GM23338 (cell line): ENCODE data around the gene DOK7. TPM values are rescaled to one million over a fixed set of nuclear protein-coding genes. Genes with fewer than 3 reads are reported as not detected.

Source experiments
- ETS1 ChIP-seq: IDR thresholded peaks from 2 replicates; pipeline ENCODE4 v1.6.1; 2016; ENCODE audit warnings: antibody characterized with exemption
- JUNB ChIP-seq: IDR thresholded peaks from one replicate; pipeline ENCODE4 v1.6.1; 2016; ENCODE audit warnings: antibody characterized with exemption; ENCODE audit not compliant: unreplicated experiment
- REST ChIP-seq: IDR thresholded peaks from one replicate; pipeline ENCODE4 v1.6.1; 2018; ENCODE audit warnings: antibody characterized with exemption; ENCODE audit not compliant: unreplicated experiment
- STAT1 ChIP-seq: IDR thresholded peaks from one replicate; pipeline ENCODE4 v1.6.1; 2016; ENCODE audit warnings: antibody characterized with exemption; ENCODE audit not compliant: unreplicated experiment
- ZNF114 ChIP-seq: fragments of 250-450 bp; sonication (Bioruptor Pico); IDR thresholded peaks from 2 replicates; pipeline ENCODE4 v1.5.0; 2020; ENCODE audit warnings: mild to moderate bottlenecking, moderate library complexity
- ZNF462 ChIP-seq: fragments of 250-450 bp; sonication (Bioruptor Pico); IDR thresholded peaks from 2 replicates; pipeline ENCODE4 v1.5.0; 2020; ENCODE audit warnings: mild to moderate bottlenecking, moderate library complexity
- polyA plus RNA-seq: library from polyadenylated mRNA; unstranded; fragments of >200 nt; fragmentation: Nextera tagmentation; extraction: Ambion mirVana; gene quantifications from 2 replicates; pipeline ENCODE4 v1.2.1, GENCODE V29; 2016
- total RNA-seq: library from RNA; depleted of rRNA; stranded (reverse); fragments of >200 nt; shearing (Covaris generic); gene quantifications from 2 replicates; pipeline ENCODE4 v1.2.3, GENCODE V29; 2014

The DOK7 gene
- total and polyA plus RNA-seq, 2 experiments from 2014 or later, result 0.34 to 0.52 TPM

- TF ChIP-seq ZNF462 (CRISPR knock-in tag) (no peak), STAT1 (no peak), ZNF114 (no peak), JUNB (no peak), REST (no peak), ETS1 (no peak)
Measured at GRCh38 chr4:3420606-3420955, 42.5 kb upstream of the DOK7 start (continued).
